Hepatic stellate cell (primary cell): ENCODE measurements around the gene PAX8.
A peak's percentile ranks its signal among the peaks of the same experiment; 100 is the strongest.

Experiments used
- DNase-seq: peaks from one replicate; pipeline ENCODE4 v3.0.0; 2011; ENCODE audit warnings: low spot score

Gene PAX8

DNA sequence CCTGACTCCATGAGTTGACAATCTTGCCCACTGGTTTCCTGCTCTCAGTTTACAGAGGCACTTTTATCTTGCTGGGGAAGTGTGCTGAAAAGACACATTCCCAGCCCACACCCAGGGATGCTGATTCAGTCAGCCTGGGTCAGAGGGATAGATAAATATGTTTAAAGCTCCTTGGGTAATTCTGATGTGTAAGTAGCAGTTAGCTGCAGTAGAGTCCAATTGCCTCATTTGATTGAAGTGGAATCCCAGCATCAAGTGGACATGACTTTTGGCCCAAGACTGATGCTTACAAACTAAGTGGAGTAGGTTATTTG, 75.5 kb downstream of the PAX8 start:
- DNase-seq: no peak

- DNase-seq: no peak
Observed at GRCh38 chr2:113202305-113203216, 76.2 kb downstream of the PAX8 start.

DNA sequence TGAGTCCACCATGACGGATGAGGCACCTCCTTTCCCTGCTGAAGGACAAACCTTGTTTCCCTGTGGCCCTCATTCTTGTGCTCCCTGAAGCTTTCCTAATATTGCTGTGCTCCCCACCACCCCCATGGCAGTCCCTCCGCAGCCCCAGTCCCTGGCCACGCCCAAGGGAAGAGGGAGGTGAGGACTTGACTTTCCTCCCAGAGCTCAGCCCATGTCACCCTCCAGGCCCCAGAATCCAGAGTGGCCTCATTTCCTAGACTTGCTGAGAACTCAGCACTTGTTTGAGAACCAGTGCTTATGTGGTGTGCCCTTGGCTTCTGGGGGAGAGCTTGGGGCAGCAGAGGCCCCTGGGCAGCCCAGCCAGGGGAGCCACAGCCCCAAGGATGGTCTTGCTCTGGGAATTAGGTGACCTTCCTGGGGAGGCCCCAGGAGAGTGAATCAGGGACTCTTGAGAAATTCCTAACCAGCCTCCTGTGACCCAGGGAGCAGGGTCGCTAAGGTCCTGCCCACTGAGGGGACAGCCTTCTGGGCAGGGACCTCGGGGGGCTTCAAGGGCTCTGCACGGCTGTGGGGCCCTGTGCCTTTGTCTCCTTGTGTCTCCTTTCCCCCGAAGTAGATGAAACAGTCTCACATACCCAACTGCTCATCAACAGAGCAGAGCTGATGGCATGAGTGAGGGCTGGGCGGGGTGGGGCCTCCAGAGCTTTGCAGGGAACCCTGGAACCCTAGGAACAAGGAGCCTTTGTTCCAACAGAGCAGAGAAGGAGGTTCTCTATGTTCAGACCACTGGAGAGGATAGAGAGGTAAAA, 77.0 kb downstream of the PAX8 start:
- no peak for DNase-seq

DNA sequence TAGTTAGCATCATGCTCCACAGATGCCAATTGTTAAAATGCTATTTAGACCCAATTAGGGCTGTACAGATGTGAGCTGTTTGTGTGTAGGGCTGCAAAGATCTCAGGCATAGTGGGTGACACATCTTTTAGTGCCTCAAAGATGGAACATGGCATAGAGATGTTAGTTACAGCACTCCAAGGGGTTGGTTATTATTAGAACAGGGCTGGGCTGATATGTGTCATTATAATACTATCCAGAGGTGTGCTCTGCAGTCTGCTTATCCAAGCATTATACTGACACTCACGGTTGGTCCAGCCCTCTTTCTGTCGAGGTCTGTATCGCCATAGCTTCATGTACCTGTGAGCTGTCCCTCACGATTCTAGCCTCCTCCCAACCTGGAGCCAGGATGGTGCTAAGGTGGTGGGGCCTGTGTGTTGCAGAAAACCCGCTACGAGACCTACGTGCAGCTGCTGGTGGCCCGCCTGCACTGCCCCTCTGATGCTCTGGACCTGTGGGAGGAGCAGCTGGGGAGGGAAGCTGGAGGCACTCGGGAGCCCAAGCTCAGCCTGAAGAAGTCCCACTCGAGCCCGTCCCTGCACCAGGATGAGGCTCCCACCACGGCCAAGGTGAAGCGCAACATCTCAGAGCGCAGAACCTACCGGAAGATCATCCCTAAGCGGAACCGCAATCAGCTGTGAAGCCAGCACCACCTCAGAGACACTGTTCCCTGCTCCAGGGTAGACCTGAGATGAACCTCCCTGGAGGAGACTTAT, 77.8 kb downstream of the PAX8 start:
- DNase-seq: peak; percentile 32

DNA sequence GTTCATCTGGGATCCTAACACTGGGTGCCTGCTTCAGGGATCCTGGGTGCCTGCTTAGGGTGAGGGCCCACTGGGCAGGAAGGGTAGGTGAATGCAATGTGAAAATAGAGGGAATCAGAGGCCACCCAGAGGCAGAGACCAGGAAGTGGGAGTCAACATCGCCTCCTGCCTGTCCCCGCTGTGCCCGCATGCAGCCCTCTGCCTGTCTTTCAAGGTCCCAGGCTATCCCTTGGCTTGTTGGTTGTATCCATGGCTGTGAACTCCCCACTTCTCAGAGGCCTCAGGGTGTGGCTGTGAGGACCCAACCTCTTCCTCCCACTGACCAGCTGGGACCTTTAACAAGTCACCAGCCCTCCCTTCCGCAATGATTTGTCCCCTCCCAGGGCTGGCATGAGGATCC, 78.5 kb downstream of the PAX8 start:
- no peak for DNase-seq

DNA sequence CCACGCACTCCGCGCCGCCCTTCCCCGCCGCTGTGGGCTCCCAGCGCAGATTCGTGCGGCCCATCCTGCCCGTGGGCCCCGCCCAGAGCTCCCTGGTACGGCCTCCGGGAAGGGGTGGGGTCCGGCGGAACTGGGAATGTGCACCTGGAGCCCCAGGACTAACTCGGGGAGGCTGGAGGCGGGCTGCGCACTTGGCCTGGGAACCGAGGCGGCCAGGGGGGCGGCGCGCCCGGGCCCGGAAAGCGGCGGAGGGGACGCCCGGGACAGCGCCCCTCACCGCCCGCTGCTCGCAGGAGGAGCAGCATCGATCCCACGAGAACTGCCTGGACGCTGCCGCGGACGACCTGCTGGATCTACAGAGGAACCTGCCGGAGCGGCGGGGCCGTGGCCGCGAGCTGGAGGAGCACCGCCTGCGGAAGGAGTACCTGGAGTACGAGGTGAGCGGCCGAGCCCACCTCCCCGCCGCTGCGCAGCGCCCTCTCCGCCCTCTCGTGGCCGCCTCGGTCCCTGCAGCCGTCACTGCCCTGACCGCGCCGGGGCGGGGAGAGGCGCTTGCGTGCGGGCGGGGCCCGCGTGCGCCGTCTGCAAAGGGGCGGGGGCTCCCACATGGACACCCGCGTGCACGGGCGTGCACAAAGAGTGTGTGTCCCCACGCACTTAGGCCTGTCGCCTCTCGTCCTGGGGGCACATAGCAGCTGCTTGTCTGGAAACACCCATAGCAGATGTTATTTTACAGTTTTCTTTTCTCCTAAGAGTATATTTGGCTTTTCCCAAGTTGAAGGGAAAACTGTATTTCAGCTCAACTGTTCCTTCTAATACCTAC, 79.7 kb downstream of the PAX8 start:
- DNase-seq: peak; percentile 85

- no peak for DNase-seq
Observed at GRCh38 chr2:113198048-113198789, 80.5 kb downstream of the PAX8 start.

DNA sequence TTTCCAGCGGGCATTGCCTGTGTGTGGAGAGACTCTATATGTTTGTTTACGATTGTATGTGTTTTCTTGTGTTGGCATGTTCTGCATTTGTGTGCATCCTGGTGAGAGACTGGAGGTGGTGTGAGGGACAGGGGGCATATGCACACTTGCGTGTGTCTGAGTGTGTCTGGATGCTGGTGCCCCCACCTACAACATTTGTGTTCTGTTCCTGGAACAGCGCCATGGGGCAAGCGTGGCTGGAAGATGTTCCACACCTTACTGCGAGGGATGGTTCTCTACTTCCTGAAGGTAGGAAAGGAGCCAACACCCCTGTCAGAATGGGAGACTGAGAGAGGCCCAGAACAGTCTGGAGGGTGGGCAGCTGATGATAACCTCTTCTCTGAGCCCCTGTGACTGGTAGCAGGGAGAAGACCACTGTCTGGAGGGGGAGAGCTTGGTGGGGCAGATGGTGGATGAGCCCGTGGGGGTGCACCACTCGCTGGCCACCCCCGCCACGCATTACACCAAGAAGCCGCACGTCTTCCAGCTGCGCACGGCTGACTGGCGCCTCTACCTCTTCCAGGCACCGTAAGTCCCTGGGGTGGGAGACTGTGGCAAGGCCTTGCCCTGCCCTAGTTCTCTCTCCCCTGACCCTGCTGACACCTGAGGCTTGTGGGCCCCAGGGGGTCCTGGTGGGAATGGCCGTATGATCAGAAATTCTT, 81.2 kb downstream of the PAX8 start:
- DNase-seq: no peak

- DNase-seq: no peak
Observed at GRCh38 chr2:113196839-113197238, 81.9 kb downstream of the PAX8 start.

DNA sequence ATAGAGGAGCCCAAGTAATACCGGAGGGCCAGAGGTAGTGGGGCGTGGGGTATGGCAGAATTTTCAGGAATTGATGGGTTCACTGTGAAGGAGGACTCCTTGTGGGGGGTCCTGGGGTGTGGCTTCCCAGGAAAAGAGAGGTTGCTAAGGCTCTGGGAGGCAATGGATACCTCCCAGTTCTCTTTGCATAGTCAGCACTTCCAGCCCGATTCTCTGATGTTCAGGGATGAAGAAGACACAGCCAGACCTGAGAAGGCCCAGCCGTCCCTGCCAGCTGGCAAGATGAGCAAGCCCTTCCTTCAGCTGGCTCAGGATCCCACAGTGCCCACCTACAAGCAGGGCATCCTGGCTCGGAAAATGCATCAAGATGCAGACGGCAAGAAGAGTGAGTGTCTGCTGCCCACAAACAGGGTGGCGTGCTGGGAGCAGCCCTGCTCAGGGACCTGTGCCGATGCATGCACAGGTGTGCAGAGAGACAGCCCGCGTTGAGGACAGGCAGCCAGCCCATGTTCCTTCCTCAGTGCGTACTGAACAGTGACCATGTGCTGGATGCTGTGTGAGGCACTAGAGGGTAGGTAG, 82.7 kb downstream of the PAX8 start:
- no peak for DNase-seq

GRCh38 chr2:113192459-113193100, 86.1 kb downstream of the PAX8 start:
- no peak for DNase-seq

DNA sequence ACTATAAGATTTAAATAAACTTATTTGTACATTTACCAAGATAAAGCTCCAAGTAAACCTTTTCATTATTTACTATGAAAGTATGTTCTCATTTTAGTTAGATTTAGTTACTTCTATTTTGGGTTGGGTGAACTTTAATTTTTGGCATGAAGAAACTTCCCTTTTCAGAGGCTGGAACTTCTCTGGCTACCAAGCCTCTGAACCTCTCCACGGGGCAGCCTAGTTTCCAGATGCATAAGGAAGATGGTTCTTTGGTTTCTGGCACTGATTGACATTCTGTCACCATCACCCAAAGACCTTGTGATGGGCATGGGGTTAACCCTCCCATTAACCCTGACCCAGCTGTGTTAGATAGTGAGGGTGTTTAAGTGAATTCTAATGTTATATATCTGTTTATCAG, 87.8 kb downstream of the PAX8 start:
- no peak for DNase-seq

DNA sequence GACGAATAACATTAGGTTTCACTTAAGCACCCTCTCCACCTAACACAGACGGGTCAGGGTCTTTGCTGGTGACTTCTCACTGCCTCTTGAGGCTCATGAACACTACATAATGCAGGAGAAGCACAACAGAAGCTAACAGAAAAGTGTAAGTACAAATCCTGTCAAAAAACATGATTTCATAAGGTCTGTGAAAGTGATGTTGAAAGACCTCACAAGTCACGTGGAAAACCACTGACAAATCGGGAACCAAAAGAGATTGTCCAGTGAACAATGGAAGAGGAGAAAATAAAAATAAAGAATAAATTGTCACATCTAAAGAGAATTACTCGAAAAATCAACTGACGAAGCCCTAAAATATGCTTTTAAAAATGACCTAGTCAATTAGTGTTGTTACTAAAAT, 91.0 kb downstream of the PAX8 start:
- no peak for DNase-seq

DNA sequence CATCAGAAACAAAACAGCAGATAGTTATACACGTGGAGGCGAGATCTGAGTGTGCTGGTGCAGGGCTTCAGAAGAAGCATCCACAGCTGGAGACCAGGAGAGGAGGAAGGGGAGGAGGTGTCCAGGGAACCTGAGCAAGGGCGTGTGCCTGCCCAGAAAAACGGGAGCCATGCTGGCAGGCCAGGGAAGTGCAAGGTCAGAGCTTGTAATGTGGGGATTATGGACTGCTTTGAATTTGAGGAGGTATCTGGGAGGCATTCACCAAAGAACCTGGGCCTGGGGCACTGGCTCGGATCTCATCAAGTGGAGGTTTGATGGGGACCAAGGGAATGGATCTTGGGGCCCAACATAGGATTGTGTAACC, 92.3 kb downstream of the PAX8 start:
- DNase-seq: no peak

- DNase-seq: no peak
Observed at GRCh38 chr2:113185664-113186432, 92.9 kb downstream of the PAX8 start.

GRCh38 chr2:113184531-113185230, 94.0 kb downstream of the PAX8 start:
- DNase-seq: no peak

- no peak for DNase-seq
Observed at GRCh38 chr2:113183703-113184102, 95.0 kb downstream of the PAX8 start.

DNA sequence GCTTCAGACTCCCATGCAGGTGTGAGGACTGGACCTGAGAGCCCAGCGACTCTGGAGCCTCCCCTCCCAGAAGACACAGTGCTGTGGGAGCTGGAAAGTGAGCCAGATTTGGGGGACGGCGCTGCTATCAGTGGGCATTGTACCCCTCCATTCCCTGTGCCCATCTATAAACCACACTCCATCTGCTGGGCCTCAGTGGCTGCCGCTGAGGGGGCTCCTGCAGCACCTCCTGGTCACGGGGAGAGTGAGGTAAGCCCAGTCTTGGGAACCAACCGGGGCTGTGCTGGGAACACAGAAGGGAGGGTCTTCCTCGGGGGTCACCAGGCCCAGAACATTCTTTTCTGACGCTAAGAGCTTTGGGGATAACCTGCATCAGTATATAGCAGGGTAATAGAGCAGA, 95.5 kb downstream of the PAX8 start:
- DNase-seq: no peak
